GM18498 (cell line): ENCODE data around the gene FERD3L.
"Not testable (repeated sequence)": the region's sequence is repeated elsewhere in the genome, so short reads cannot be mapped to it uniquely, and the experiment has no call there.

Experiments
- ATAC-seq: cut with Tn5 transposase; IDR thresholded peaks from one replicate; pipeline ENCODE4 v1.9.1; 2021; ENCODE audit warnings: mild to moderate bottlenecking, moderate library complexity; ENCODE audit not compliant: unreplicated experiment

Gene FERD3L, protein sequence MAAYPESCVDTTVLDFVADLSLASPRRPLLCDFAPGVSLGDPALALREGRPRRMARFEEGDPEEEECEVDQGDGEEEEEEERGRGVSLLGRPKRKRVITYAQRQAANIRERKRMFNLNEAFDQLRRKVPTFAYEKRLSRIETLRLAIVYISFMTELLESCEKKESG

DNA sequence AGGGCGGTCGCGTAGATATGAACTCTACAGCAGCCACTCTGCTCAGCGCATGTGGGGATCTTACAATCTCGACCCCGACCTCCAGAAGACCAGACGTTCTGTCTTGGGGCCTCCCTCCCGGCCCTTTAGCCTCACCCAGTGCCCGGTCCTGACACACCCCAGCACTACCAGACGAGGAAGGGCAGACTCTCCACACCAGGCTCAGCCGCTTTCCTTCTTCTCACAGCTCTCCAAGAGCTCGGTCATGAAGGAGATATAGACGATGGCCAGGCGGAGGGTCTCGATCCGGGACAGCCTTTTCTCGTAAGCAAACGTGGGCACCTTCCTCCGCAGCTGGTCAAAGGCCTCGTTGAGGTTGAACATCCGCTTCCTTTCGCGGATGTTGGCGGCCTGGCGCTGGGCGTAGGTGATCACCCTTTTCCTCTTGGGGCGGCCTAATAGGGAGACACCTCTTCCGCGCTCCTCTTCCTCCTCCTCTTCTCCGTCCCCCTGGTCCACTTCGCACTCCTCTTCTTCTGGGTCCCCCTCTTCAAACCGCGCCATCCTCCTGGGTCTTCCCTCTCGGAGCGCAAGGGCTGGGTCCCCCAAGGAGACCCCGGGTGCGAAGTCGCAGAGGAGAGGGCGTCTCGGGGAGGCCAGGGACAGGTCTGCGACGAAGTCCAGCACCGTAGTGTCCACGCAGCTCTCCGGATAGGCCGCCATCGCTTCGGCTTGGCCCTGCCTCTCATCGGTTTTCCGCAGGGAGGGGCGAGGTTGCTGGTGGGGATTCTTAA lies at the start of gene FERD3L:
Gene FERD3L (minus strand): TSS at position 761 of the 773 bp plus-strand sequence. CDS start 59 bp downstream, at position 702.
- no peak for ATAC-seq

DNA sequence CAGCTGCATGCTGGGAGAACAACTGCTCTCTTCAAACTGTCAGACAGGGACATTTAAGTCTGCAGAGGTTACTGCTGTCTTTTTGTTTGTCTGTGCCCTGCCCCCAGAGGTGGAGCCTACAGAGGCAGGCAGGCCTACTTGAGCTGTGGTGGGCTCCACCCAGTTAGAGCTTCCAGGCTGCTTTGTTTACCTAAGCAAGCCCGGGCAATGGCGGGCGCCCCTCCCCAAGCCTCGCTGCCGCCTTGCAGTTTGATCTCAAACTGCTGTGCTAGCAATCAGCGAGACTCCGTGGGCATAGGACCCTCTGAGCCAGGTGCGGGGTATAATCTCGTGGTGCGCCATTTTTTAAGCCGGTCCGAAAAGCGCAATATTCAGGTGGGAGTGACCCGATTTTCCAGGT lies 49.2 kb upstream of the FERD3L start:
- ATAC-seq = not testable (repeated sequence)

DNA sequence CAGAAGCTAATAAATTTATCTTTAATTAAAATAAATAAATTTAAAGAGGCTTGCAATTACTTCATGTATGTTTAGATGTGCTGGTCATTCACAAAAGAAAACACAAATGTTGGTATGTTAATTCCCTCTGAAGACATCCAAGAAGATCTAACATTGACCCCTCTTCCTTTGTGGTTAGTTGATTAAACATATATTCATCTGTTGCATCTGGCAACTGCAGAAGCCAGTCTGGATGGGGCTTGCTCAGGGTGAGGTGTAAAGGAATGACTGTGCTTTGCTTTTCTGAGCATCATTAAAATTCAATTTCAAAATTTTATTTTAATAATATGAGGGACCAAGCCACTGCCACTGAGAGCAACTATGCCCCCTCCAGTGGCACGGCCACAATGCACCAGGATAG lies 36.4 kb upstream of the FERD3L start:
- no peak for ATAC-seq

DNA sequence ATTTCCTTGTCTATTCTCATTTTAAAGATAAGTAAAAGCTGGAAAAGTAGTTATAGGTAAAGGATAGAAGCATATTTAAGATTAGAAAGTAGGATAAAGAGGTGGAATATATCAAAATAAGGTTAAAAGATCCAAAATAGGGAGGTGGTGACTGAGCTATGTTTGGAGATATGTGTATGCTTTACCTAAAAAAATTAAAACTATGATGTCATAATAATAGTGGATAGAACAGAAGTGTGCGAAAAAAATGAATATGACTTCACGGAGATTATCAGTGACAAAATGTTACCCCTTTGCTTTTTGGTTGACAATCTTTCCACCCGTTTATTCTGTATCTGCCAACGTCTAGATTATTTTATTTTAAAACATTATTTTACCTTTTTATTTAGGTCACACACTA lies 33.4 kb upstream of the FERD3L start:
- ATAC-seq = no peak

DNA sequence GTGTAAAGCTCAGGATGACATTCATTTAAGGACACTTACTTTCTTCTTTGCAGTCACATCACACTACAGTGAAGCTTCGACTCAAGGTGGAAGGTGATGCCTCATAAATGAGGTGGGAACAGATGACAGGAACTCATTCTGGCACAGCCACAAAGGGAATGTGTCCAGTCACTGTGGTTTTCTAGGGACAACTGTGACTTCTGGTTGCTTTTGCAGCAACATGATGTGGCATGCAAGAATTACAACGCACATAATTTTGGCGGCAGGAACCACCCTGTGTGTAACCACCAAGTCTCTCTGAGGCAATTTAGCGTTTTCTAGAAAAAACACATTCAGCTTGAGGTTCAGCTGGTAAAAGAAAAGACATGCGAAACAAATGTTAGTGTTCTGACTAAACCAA lies 32.0 kb upstream of the FERD3L start:
- no peak for ATAC-seq

DNA sequence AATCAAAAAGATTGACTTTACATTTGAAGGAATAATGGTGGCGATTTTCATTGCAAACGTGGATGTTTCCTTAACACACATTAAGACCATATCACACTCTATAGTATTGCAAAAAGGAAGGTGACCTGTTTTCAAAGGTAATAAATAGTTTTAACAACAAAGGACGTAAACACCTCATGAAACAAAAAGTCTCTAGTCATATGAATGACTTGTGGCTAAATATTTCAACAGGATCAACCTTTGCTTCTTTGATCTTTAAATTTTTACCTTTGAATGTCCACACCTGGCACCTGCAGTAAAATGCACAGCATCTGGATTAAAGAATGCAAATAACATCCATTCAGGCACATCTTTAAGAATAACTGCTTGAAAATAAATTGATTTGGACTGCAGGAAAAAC lies 30.0 kb upstream of the FERD3L start:
- ATAC-seq = no peak

DNA sequence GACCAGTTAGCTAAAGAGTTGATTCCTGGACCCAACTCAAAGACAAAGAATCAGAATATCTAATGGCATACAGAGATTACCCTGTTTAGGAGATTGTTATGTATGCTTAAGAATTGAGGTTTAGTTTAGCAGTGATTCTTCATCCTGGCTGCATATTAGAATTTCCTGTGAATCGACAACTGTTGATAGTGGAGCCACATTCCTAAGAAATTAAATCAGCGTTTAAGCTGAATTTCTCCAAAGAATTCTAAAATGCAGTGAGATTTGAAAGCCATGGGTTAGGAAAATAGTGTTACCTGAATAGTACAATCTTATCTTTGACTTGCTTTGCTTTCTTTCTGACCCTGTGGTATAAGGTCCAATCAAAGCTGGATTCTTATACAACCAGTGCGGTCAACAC lies 16.4 kb upstream of the FERD3L start:
- no peak for ATAC-seq

DNA sequence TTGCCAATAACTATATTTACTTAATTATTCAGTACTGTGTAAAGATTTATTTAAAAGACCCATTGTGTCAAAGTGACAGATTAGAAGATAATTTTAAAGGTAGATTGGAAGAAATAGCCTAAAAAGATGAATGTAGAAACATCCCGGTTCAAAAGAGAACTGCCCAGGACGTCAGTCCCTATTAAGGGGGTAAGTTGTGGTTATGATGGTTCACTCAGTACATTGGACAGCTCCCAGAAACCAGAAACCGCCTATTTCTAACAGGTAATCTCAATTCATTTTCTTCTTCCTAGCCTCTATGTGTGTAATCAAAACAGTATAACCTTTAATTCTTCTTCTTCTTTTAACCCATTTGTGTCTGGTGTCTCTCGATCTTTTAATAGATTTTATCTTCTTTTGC lies 1.5 kb upstream of the FERD3L start:
- no peak for ATAC-seq

DNA sequence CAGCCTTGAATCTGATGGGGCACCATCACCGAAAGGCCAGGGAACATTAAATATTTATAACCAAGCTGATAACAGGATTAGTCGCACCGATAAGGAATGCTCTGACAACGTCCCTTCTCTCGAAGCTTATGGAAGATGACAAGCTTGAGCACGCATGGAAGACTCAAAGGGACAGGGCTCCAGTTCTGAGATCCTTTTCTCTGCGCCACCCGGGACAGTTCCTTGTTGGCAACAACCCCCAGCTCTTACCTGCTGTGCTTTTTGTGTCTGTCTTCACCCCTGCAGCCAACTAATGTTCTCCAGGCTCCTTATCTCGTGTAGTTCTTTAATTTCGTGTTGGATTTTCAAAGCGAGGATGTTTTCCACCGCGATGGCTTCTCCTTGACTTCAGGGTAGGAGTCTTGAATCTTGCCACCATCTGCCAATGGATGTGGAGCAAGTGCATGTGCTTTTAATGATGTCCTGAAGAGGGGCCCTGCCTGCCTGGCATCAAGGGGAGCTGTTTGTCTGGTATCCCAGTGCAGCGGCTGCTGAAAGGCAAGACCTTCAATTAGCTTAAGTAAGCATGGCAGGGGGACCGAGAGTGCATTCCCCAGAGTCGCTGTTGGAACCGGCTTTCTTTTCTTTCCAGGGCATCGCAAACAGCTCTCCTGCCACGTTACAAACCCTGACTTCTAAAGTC lies 354 bp upstream of the FERD3L start:
- no peak for ATAC-seq

DNA sequence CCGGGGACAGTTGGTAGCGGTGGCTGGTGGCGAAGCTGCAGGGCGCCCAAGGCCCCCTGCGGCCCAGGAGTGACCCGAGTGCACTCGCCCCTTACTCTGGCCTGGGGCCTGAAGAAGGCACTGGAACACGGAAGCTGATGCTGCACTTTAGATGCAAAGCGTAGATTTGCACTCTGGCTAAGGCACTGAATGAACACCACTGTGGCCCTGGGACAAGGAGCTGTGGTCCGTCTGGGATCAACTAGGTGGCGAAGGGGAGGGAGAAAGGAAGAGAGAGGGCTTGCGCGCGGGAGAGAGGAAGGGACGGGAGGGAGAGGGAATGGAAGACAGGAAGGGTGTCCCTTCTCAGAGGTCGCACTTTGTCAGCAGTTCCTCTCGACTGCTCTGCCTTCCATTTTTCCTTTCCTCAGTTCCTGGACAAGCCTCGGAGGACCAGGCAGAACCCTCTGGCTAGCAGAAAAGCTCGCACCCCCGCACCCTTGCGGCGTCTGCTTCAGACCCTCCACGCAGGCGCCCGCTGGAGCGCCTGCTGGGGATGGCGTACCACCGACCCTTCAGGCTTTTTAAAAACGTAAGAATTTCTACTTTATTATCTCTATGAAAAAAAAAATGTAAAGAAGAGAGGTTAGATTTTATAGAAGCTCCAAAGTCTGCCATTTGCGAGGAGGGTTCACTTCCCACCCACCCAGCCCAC lies 1.2 kb downstream of the FERD3L start:
- ATAC-seq = no peak

DNA sequence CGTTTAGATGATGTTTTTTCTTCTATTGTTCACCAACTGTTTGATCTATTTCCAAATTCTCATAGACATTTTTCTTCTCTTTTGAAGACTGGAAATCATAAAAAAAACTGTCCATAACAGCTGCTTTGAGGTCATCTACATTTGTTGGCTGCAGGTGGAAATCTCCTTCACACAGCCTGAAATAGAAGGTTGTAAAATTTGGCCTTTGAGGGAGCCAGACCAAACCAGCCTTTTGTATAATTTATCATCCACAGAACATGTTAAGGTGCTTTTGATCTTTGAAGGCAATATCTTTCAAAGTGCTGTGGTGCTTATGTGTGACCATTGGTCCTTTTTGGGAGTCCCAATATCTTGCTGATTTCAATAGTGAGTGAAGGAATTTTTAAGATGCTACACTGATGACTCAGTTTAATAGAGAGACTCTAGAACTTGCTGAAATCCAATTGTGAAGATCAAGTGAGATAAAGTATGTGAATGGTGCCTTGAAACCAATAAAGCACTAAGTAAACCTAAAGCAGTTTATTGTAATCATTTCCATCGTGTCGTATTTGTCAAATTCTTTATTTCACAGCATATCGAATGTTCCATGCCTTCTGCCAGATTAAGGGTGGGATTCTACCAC lies 5.4 kb downstream of the FERD3L start:
- no peak for ATAC-seq

DNA sequence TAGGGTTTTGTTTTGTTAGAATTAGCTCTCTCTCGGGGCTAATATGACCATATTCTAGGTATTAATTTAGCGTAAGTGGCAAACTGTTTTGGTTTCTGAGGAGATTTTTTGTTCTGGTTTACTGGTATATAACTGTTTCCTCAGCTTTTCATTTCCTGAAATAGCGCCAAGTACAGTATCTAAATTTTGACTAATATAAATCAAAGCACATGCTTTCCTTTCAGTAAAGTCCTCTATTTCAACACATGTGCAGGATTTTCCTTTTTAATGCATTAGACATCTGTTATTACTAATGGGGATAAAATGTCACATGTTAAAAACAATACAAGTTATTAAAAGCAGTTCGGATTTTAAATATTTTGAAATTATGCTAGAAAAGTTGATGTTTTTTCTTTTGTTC lies 11.3 kb downstream of the FERD3L start:
- ATAC-seq = no peak

DNA sequence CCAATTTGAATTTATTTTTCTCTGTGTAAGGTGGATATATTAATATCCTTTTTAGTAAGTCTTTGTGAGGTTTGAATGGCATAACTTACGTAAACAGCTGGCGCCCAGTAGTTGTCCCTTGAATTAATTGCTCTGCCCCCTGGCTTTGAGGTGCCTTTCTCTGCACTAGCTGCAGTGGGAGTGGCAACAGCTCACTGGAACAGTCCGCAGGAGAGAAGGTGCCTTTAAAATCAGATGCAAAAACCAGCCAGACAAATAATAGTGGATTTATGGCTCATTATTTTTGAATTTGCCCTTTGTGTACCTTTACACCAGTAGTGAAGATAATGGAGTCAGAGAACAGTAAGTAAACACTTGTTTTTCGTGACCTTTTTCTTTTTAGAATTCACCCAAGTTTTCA lies 11.8 kb downstream of the FERD3L start:
- no peak for ATAC-seq

DNA sequence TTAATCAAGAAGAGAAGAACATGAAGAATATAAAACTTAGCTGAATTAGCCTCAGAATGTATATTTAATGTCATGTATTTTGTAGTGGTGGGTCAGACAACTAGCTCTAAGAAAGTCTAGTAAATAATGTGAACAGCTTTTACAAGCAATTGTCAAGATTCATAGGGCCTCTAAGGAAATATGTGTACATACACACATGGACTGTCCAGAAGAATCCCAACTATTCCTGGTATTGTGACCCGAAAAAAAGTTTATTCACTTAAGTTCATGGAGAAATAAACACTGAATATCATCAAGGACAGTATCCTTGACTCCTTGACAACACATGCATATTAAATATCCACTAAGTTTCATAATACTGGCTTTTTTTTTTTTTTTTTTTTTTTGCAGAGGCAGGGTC lies 16.4 kb downstream of the FERD3L start:
- ATAC-seq = no peak

DNA sequence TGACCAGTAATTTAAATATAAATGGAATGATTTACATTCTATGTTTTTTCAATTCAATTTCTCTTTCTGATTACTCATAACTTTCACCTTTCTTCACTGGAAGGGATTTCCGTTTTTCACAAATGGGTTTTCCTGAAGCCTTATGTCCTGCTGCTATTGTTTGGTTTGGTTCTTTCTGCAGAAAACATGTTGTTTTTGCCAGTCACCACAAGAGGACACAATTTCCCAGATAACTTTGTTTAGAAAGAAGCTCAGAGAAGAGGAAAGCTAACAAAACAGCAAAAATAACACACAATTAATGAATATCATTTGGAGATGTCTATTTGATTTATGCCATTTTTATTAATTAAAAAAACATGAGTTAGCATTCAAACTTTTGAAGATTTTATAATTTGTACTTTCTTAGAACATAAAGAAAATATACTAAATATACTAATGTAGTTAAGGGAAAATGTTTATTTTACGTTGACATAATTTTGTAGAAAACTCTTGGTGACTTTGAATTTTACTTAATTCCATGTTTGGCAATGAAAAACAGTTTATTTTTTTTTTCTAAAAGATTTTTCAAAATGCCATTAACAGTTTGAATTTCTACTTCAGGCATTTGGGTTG lies 23.1 kb downstream of the FERD3L start:
- ATAC-seq = no peak

DNA sequence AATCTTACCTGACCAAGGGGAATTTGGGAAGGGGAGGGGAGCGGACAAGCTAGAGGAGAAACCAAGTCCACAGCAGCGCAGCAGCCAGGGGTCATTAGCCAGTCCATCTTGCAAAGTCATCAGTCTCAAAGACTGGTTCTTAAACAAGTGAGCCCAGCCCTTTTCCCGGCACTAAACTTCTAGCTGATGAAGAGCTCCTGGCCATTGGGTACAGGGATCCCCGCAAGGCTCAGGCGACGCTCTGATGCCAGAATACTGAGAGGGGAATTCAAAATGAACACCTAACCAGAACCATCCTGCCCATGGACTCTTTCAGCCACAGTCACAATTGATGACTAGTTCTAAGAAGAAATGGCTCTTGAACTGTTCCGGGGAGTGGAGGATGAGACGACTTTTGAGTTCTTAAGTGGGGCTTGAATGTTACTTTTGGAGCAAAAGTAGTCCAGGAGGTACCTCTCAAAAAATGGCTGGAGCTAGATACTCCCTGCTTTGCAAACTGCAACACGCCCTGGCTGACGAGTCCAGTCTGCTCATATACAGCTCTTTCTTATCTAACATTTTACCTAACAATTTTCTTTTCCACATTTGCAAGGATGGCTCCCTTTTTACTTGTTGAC lies 25.2 kb downstream of the FERD3L start:
- no peak for ATAC-seq

DNA sequence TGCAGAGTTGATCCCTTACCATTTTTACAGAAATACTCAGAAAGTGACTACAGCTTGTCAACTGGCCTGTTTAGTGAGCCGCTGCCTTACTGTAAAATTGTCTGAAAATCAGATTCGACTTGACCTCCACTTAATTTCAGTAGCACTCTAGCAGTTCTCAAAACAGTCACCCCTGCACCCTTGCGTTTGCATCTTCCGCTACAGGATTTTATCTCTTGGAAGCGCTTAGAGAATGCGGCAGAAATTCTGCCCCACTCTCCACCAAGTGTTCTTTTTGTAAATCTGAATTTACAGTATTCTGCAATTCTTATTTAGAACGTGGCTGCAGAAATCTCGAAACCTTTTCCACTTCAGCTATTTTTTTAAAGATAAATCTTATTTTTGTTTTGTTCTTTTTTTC lies 25.8 kb downstream of the FERD3L start:
- ATAC-seq = no peak

DNA sequence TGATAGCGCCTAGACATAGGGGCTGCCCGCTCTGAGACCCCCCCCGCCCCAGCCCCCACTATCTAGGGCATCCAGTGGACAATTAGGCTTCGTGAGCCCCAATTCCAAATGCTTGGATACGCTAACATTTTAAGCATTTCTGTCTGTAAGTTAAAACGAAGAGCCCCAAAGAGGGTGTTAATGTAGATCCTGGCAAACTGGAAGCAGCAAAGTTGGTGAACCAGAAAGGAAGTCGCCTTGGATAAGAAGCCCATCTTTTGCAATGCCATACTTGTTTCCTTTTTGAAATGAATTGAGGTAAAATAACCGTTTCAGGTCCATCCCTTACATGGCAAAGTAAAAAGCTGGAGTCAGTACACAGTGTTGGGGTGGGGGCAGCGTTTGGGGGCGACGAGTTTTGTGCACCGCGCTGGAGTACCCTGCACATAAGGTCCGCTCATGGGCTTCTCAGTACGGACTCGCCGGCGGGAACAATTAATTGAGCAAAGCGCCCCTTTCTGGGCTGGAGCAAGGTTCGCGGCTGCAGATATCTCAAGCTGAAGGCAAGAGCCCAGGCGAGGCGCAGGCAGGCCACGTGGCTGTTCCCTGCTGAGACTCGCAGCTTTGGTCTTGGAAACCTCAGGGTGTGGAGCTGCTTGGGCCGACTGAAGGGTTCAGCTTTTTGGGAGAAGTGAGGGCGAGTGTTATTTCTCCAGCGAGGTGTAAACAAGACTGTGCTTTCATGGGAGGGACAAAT lies 26.4 kb downstream of the FERD3L start:
- no peak for ATAC-seq

DNA sequence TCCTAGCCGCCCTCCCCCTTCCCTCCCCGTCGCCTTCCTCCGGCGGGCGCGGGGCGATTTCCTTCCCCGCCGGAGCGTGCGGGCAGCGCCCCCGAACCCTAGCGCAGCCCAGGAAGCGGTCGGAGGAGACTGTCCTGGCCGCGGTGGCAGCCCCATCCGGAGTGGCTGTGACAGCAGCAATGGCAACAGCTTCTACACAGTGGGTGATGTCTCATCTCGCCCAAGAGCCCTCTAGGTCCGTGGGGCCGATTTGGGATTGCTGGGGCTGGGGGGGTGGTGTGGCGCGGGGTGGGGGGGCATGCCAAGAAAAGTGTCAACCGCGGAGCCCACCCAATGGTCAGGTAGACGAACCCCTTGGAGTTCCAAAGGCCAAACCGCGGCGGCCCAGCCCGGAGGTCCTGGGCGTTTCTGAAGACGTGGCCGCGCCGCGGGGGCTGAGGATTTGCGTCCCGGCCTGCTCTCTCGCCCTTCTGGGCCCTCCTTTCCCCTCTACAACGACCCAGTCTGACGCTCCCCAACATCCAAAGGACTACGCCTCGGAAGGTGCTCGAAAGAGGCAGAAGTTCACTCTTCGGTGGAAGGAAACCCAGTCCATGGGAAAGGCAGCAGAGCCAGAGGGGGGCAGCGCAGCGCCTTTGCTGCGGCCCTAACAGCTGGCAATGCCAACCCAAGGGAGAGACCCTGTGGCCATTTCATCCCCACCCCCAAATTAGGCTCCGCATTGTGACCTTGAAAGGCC lies 27.2 kb downstream of the FERD3L start:
- ATAC-seq = no peak
